Measurements from ENCODE around the gene SLC6A4. TPM values are rescaled to one million over a fixed set of nuclear protein-coding genes. Genes with fewer than 3 reads are reported as not detected.
"Not testable (repeated sequence)": the region's sequence is repeated elsewhere in the genome, so short reads cannot be mapped to it uniquely, and the experiment has no call there.

Gene SLC6A4
- total RNA-seq, 6 experiments from 2014 or later: not detected

- no peak overlapping the region for H3K27ac Mint-ChIP-seq
Measured at GRCh38 chr17:30230596-30231125, 4.8 kb downstream of the SLC6A4 start.

GRCh38 chr17:30230009-30230408 is 5.5 kb downstream of the SLC6A4 start:
- not testable (repeated sequence) for H3K4me3 Mint-ChIP-seq; H3K9me3 Mint-ChIP-seq; H3K27ac Mint-ChIP-seq; H3K36me3 Mint-ChIP-seq (ENCODE audit: low read depth); DNase-seq
- H3K27me3 Mint-ChIP-seq (ENCODE audit: insufficient read depth): peaks cover 43% of the 10 kb centered on the region
- 0 out of 2 replicates have a peak, but pooled peaks cover 19% of the 10 kb centered on the region for H3K4me1 Mint-ChIP-seq (ENCODE audit: low read depth)

More at GRCh38 chr17:30230596-30231125, 4.8 kb downstream of the SLC6A4 start:
- no peak overlapping the region for H3K4me3 Mint-ChIP-seq
- no peaks in the 10 kb centered on the region for H3K9me3 Mint-ChIP-seq
- H3K4me1 Mint-ChIP-seq (ENCODE audit: low read depth): 0 out of 2 replicates have a peak, but pooled peaks cover 19% of the 10 kb centered on the region
- H3K36me3 Mint-ChIP-seq (ENCODE audit: low read depth): no peaks in the 10 kb centered on the region
- no peak for TF ChIP-seq CTCF (IDR thresholded peaks at IDR 0.05)
- H3K27me3 Mint-ChIP-seq (ENCODE audit: insufficient read depth): peaks cover 44% of the 10 kb centered on the region
- no peak for DNase-seq

- peaks cover 40% of the 10 kb centered on the region for H3K27me3 Mint-ChIP-seq (ENCODE audit: insufficient read depth)
- no peak overlapping the region for H3K27ac Mint-ChIP-seq
- no peak overlapping the region for H3K4me3 Mint-ChIP-seq
- no peak for DNase-seq
- no peaks in the 10 kb centered on the region for H3K9me3 Mint-ChIP-seq
- H3K36me3 Mint-ChIP-seq (ENCODE audit: low read depth): no peaks in the 10 kb centered on the region
- H3K4me1 Mint-ChIP-seq (ENCODE audit: low read depth): 0 out of 2 replicates have a peak, but pooled peaks cover 16% of the 10 kb centered on the region
- no peak for TF ChIP-seq CTCF (IDR thresholded peaks at IDR 0.05)
Measured at GRCh38 chr17:30229012-30229411, 6.5 kb downstream of the SLC6A4 start.

- Mint-ChIP-seq H3K4me1 (ENCODE audit: low read depth) (0 out of 2 replicates have a peak, but pooled peaks cover 7% of the 10 kb centered on the region), H3K9me3 (no peaks in the 10 kb centered on the region), H3K36me3 (ENCODE audit: low read depth) (no peaks in the 10 kb centered on the region), H3K4me3 (no peak overlapping the region), H3K27ac (no peak overlapping the region), H3K27me3 (ENCODE audit: insufficient read depth) (peaks cover 32% of the 10 kb centered on the region)
- TF ChIP-seq CTCF (IDR thresholded peaks at IDR 0.05): no peak
- no peak for DNase-seq
Measured at GRCh38 chr17:30228011-30228410, 7.5 kb downstream of the SLC6A4 start.

- no peak for DNase-seq
- no peaks in the 10 kb centered on the region for H3K36me3 Mint-ChIP-seq (ENCODE audit: low read depth)
- H3K27ac Mint-ChIP-seq: no peak overlapping the region
- 0 out of 2 replicates have a peak, but pooled peaks cover 7% of the 10 kb centered on the region for H3K4me1 Mint-ChIP-seq (ENCODE audit: low read depth)
- peaks cover 26% of the 10 kb centered on the region for H3K27me3 Mint-ChIP-seq (ENCODE audit: insufficient read depth)
- no peaks in the 10 kb centered on the region for H3K9me3 Mint-ChIP-seq
- H3K4me3 Mint-ChIP-seq: no peak overlapping the region
- TF ChIP-seq CTCF (IDR thresholded peaks at IDR 0.05): no peak
Measured at GRCh38 chr17:30226878-30227277, 8.6 kb downstream of the SLC6A4 start.

GRCh38 chr17:30225919-30226553 is 9.5 kb downstream of the SLC6A4 start:
- Mint-ChIP-seq H3K27ac (no peak overlapping the region), H3K27me3 (ENCODE audit: insufficient read depth) (peaks cover 29% of the 10 kb centered on the region), H3K4me3 (no peak overlapping the region), H3K9me3 (no peaks in the 10 kb centered on the region), H3K4me1 (ENCODE audit: low read depth) (0 out of 2 replicates have a peak, but pooled peaks cover 7% of the 10 kb centered on the region), H3K36me3 (ENCODE audit: low read depth) (no peaks in the 10 kb centered on the region)
- no peak for DNase-seq
- no peak for TF ChIP-seq CTCF (IDR thresholded peaks at IDR 0.05)

Data from HFFc6 (cell line).